Mesenchymal stem cell (in vitro differentiated cells and primary cell): ENCODE measurements around the gene UTP11.
A peak's percentile ranks its signal among the peaks of the same experiment; 100 is the strongest.
"Not testable (repeated sequence)": the region's sequence is repeated elsewhere in the genome, so short reads cannot be mapped to it uniquely, and the experiment has no call there.

Experiments used
- DNase-seq: peaks from one replicate; pipeline ENCODE4 v3.0.0-alpha.2; 2013
- H2AFZ ChIP-seq: one replicate; pipeline ENCODE4 v1.6.1; 2013; ENCODE audit warnings: low read depth, mild to moderate bottlenecking, control low read depth, inconsistent platforms, low read length, moderate library complexity
- H2AK5ac ChIP-seq: 2 replicates; pipeline ENCODE4 v1.6.1; 2013; ENCODE audit warnings: low read length, moderate library complexity, mild to moderate bottlenecking, inconsistent platforms; ENCODE audit not compliant: severe bottlenecking
- H2BK120ac ChIP-seq: one replicate; pipeline ENCODE4 v1.6.1; 2013; ENCODE audit warnings: low read depth, mild to moderate bottlenecking, inconsistent platforms, low read length, moderate library complexity
- H2BK12ac ChIP-seq, 2 experiments: one replicate each; pipeline ENCODE4 v1.6.1; 2013; ENCODE audit warnings: inconsistent platforms in 2 of 2, low read length in 2 of 2, mild to moderate bottlenecking in 2 of 2, moderate library complexity in 2 of 2, control low read depth in 1 of 2
- H2BK15ac ChIP-seq: one replicate; pipeline ENCODE4 v1.6.1; 2013; ENCODE audit warnings: mild to moderate bottlenecking, low read depth, inconsistent platforms; ENCODE audit not compliant: poor library complexity, severe bottlenecking
- H2BK5ac ChIP-seq: 2 replicates; pipeline ENCODE4 v1.6.1; 2013; ENCODE audit warnings: low read depth, mild to moderate bottlenecking, low read length, control low read depth, inconsistent platforms; ENCODE audit not compliant: poor library complexity, severe bottlenecking
- H3K14ac ChIP-seq, 2 experiments: one replicate each; pipeline ENCODE4 v1.6.1; 2013; ENCODE audit warnings: inconsistent platforms in 2 of 2, low read length in 2 of 2, control low read depth in 1 of 2, mild to moderate bottlenecking in 1 of 2, moderate library complexity in 1 of 2
- H3K18ac ChIP-seq, 2 experiments: one replicate each; pipeline ENCODE4 v1.6.1; 2013; ENCODE audit warnings: inconsistent platforms in 2 of 2, low read length in 2 of 2, control low read depth in 1 of 2, low read depth in 1 of 2, mild to moderate bottlenecking in 1 of 2
- H3K23ac ChIP-seq, 2 experiments: one replicate each; pipeline ENCODE4 v1.6.1; 2013; ENCODE audit warnings: inconsistent platforms in 2 of 2, low read length in 2 of 2, mild to moderate bottlenecking in 2 of 2, moderate library complexity in 2 of 2, control low read depth in 1 of 2
- H3K27ac ChIP-seq: 2 replicates; pipeline ENCODE4 v1.5.1; 2013; ENCODE audit warnings: mild to moderate bottlenecking, moderate library complexity, low read length, control low read depth, inconsistent platforms; ENCODE audit not compliant: poor library complexity, severe bottlenecking
- H3K27me3 ChIP-seq, 2 experiments: 2 replicates each; pipeline versions ENCODE4 v1.6.1 to v1.7.0; 2013; ENCODE audit warnings: low read length in 2 of 2, mild to moderate bottlenecking in 2 of 2, moderate library complexity in 2 of 2, control low read depth in 1 of 2, inconsistent platforms in 1 of 2; ENCODE audit not compliant: control insufficient read depth in 1 of 2, insufficient read depth in 1 of 2
- H3K36me3 ChIP-seq, 2 experiments: 2 replicates each; pipeline versions ENCODE4 v1.6.1 to v1.7.0; 2013; ENCODE audit warnings: low read length in 2 of 2, control low read depth in 1 of 2, inconsistent platforms in 1 of 2, low read depth in 1 of 2, mild to moderate bottlenecking in 1 of 2; ENCODE audit not compliant: insufficient read depth in 2 of 2, control insufficient read depth in 1 of 2
- H3K4ac ChIP-seq, 2 experiments: one replicate each; pipeline ENCODE4 v1.6.1; 2013; ENCODE audit warnings: inconsistent platforms in 2 of 2, low read length in 2 of 2, mild to moderate bottlenecking in 2 of 2, moderate library complexity in 2 of 2, control low read depth in 1 of 2, low read depth in 1 of 2
- H3K4me1 ChIP-seq: 2 replicates; pipeline ENCODE4 v1.6.1; 2013; ENCODE audit warnings: low read depth, low read length, control low read depth; ENCODE audit not compliant: control insufficient read depth, insufficient read depth
- H3K4me2 ChIP-seq: 2 replicates; pipeline ENCODE4 v1.6.1; 2013; ENCODE audit warnings: low read length, mild to moderate bottlenecking, inconsistent platforms; ENCODE audit not compliant: poor library complexity, severe bottlenecking
- H3K4me3 ChIP-seq, 2 experiments: 2 replicates each; pipeline versions ENCODE4 v1.5.1 to v1.7.0; 2013; ENCODE audit warnings: low read length in 2 of 2, mild to moderate bottlenecking in 2 of 2, control low read depth in 1 of 2, low read depth in 1 of 2; ENCODE audit not compliant: insufficient read depth in 1 of 2
- H3K79me1 ChIP-seq: replicated peaks from 2 replicates; pipeline ENCODE4 v1.6.1; 2013; ENCODE audit warnings: mild to moderate bottlenecking, control low read depth, low read length, inconsistent platforms; ENCODE audit not compliant: poor library complexity, severe bottlenecking
- H3K9ac ChIP-seq: 2 replicates; pipeline ENCODE4 v1.7.0; 2013; ENCODE audit warnings: mild to moderate bottlenecking, low read length, moderate library complexity
- H3K9me3 ChIP-seq: 2 replicates; pipeline ENCODE4 v1.7.0; 2013; ENCODE audit warnings: mild to moderate bottlenecking, low read length; ENCODE audit not compliant: control insufficient read depth
- H4K8ac ChIP-seq: one replicate; pipeline ENCODE4 v1.6.1; 2013; ENCODE audit warnings: inconsistent platforms, mild to moderate bottlenecking, low read length, moderate library complexity
- H4K91ac ChIP-seq: one replicate; pipeline ENCODE4 v1.6.1; 2013; ENCODE audit warnings: mild to moderate bottlenecking, low read length, inconsistent platforms
- WGBS: methylation state at CpG from one replicate; pipeline ENCODE4 v1.1.7; 2013; ENCODE audit warnings: mixed read lengths; 5-methylcytosine and 5-hydroxymethylcytosine counted together

Gene UTP11

GRCh38 chr1:38030596-38031512 is 18.3 kb downstream of the UTP11 start:
- peak overlapping the region; percentile 81 for H4K91ac ChIP-seq
- no peak overlapping the region for H3K27ac ChIP-seq
- H3K79me1 ChIP-seq = peaks cover 2% of the 10 kb centered on the region
- H3K36me3 ChIP-seq = peaks cover 9 to 14% of the 10 kb centered on the region in 2 experiments
- no peak overlapping the region for H2BK5ac ChIP-seq
- H2BK120ac ChIP-seq = peak overlapping the region; percentile 80
- H3K9ac ChIP-seq = peak overlapping the region; percentile 62
- no peak overlapping the region for H3K23ac ChIP-seq
- H3K27me3 ChIP-seq = peaks cover 0 to 5% of the 10 kb centered on the region in 2 experiments
- WGBS = 92% methylated on average over 17 of the region's 17 CpGs
- peak overlapping the region; percentile 75 to 78 for H3K18ac ChIP-seq
- H3K4me1 ChIP-seq = peaks cover 41% of the 10 kb centered on the region
- peak overlapping the region; percentile 49 to 96 for H3K4ac ChIP-seq
- H3K9me3 ChIP-seq = no peaks in the 10 kb centered on the region
- H3K4me3 ChIP-seq = no peak overlapping the region
- peak overlapping the region in 1 of 2 experiments; percentile 12 for H3K14ac ChIP-seq
- peak overlapping the region; percentile 62 for H2BK15ac ChIP-seq
- no peak for DNase-seq
- H2BK12ac ChIP-seq = peak overlapping the region; percentile 85 to 88
- H2AK5ac ChIP-seq = peak overlapping the region; percentile 29
- peak overlapping the region; percentile 40 for H3K4me2 ChIP-seq
- H2AFZ ChIP-seq = no peak overlapping the region
- peak overlapping the region; percentile 66 for H4K8ac ChIP-seq

GRCh38 chr1:38031513-38031866 is 19.0 kb downstream of the UTP11 start:
- no peak overlapping the region for H3K4me2 ChIP-seq
- no peak overlapping the region for H2BK15ac ChIP-seq
- peaks cover 41% of the 10 kb centered on the region for H3K4me1 ChIP-seq
- peak overlapping the region in 1 of 2 experiments; percentile 88 for H2BK12ac ChIP-seq
- H3K9ac ChIP-seq = no peak overlapping the region
- no peak overlapping the region for H3K4me3 ChIP-seq
- H4K8ac ChIP-seq = no peak overlapping the region
- DNase-seq = no peak
- H2BK5ac ChIP-seq = no peak overlapping the region
- peak overlapping the region; percentile 29 for H2AK5ac ChIP-seq
- WGBS = 73% methylated on average over 3 of the region's 4 CpGs
- no peak overlapping the region for H3K23ac ChIP-seq
- no peak overlapping the region for H3K27ac ChIP-seq
- H3K4ac ChIP-seq = peak overlapping the region; percentile 19 to 61
- peaks cover 2% of the 10 kb centered on the region for H3K79me1 ChIP-seq
- no peak overlapping the region for H2BK120ac ChIP-seq
- peak overlapping the region in 1 of 2 experiments; percentile 12 for H3K14ac ChIP-seq
- H3K9me3 ChIP-seq = no peaks in the 10 kb centered on the region
- H2AFZ ChIP-seq = no peak overlapping the region
- peaks cover 0 to 5% of the 10 kb centered on the region in 2 experiments for H3K27me3 ChIP-seq
- H3K36me3 ChIP-seq = peaks cover 4 to 8% of the 10 kb centered on the region in 2 experiments
- H4K91ac ChIP-seq = peak overlapping the region; percentile 81
- H3K18ac ChIP-seq = peak overlapping the region; percentile 3 to 75

- not testable (repeated sequence) for H3K18ac ChIP-seq, H3K4me3 ChIP-seq, H3K79me1 ChIP-seq
Observed at GRCh38 chr1:38032992-38033391, 20.5 kb downstream of the UTP11 start.

GRCh38 chr1:38034871-38035270 is 22.3 kb downstream of the UTP11 start:
- H3K9ac ChIP-seq = no peak overlapping the region
- no peaks in the 10 kb centered on the region for H3K36me3 ChIP-seq
- H2BK15ac ChIP-seq = no peak overlapping the region
- peaks cover 2% of the 10 kb centered on the region for H3K79me1 ChIP-seq
- no peak overlapping the region for H2AK5ac ChIP-seq
- H3K27me3 ChIP-seq = peaks cover 8% of the 10 kb centered on the region in 2 experiments
- H3K27ac ChIP-seq = no peak overlapping the region
- H2AFZ ChIP-seq = no peak overlapping the region
- DNase-seq = no peak
- no peak overlapping the region for H3K4me3 ChIP-seq
- H2BK120ac ChIP-seq = no peak overlapping the region
- H3K4me2 ChIP-seq = no peak overlapping the region
- H3K18ac ChIP-seq = no peak overlapping the region
- H4K91ac ChIP-seq = no peak overlapping the region
- no peak overlapping the region for H3K23ac ChIP-seq
- no peaks in the 10 kb centered on the region for H3K9me3 ChIP-seq
- peak overlapping the region in 1 of 2 experiments; percentile 73 for H3K14ac ChIP-seq
- H2BK12ac ChIP-seq = no peak overlapping the region
- 88% methylated on average over 13 of the region's 13 CpGs for WGBS
- no peak overlapping the region for H2BK5ac ChIP-seq
- H3K4ac ChIP-seq = no peak overlapping the region
- no peak overlapping the region for H4K8ac ChIP-seq
- peaks cover 24% of the 10 kb centered on the region for H3K4me1 ChIP-seq

More at GRCh38 chr1:38032992-38033391, 20.5 kb downstream of the UTP11 start:
- H3K4ac ChIP-seq, H2BK120ac ChIP-seq, H2BK12ac ChIP-seq, H3K14ac ChIP-seq, H2AK5ac ChIP-seq, H2BK5ac ChIP-seq, H4K91ac ChIP-seq, H3K4me2 ChIP-seq, H3K9ac ChIP-seq, H3K23ac ChIP-seq, H3K36me3 ChIP-seq, DNase-seq, H2AFZ ChIP-seq, H3K27ac ChIP-seq, H4K8ac ChIP-seq, H2BK15ac ChIP-seq, H3K9me3 ChIP-seq, H3K27me3 ChIP-seq: not testable (repeated sequence)
- H3K4me1 ChIP-seq = peaks cover 31% of the 10 kb centered on the region
- WGBS = 94% methylated on average over 2 of the region's 2 CpGs
